GM21381 (cell line): Measurements from ENCODE around the gene SLC6A1.

Source experiments
- ATAC-seq: cut with Tn5 transposase; IDR thresholded peaks from one replicate; pipeline ENCODE4 v1.9.1; 2021; ENCODE audit warnings: mild to moderate bottlenecking, moderate library complexity; ENCODE audit not compliant: unreplicated experiment

SLC6A1 gene

GRCh38 chr3:10992017-10992942 is at the start of gene SLC6A1:
TSS of gene SLC6A1 (plus strand) at chr3:10992748. CDS start at chr3:11017212, 24,464 bp downstream.
- ATAC-seq: no peak

- ATAC-seq: no peak
Measured at GRCh38 chr3:10944866-10945265, 47.7 kb upstream of the SLC6A1 start.

GRCh38 chr3:10945683-10946287 is 46.8 kb upstream of the SLC6A1 start:
- no peak for ATAC-seq

- ATAC-seq: no peak
Measured at GRCh38 chr3:10946526-10946925, 46.0 kb upstream of the SLC6A1 start.

- ATAC-seq: no peak
Measured at GRCh38 chr3:10948326-10948725, 44.2 kb upstream of the SLC6A1 start.

GRCh38 chr3:10949197-10949596 is 43.4 kb upstream of the SLC6A1 start:
- no peak for ATAC-seq

GRCh38 chr3:10950476-10951294 is 41.9 kb upstream of the SLC6A1 start:
- no peak for ATAC-seq

GRCh38 chr3:10951295-10951926 is 41.1 kb upstream of the SLC6A1 start:
- no peak for ATAC-seq

- ATAC-seq: no peak
Measured at GRCh38 chr3:10952525-10952924, 40.0 kb upstream of the SLC6A1 start.

GRCh38 chr3:10954740-10955139 is 37.8 kb upstream of the SLC6A1 start:
- ATAC-seq: no peak

- no peak for ATAC-seq
Measured at GRCh38 chr3:10955711-10956453, 36.7 kb upstream of the SLC6A1 start.

- ATAC-seq: no peak
Measured at GRCh38 chr3:10956531-10956930, 36.0 kb upstream of the SLC6A1 start.

GRCh38 chr3:10956986-10957385 is 35.6 kb upstream of the SLC6A1 start:
- no peak for ATAC-seq

- ATAC-seq: no peak
Measured at GRCh38 chr3:10957976-10958749, 34.4 kb upstream of the SLC6A1 start.

GRCh38 chr3:10960255-10960654 is 32.3 kb upstream of the SLC6A1 start:
- no peak for ATAC-seq

GRCh38 chr3:10961921-10962320 is 30.6 kb upstream of the SLC6A1 start:
- no peak for ATAC-seq

- no peak for ATAC-seq
Measured at GRCh38 chr3:10962481-10963036, 30.0 kb upstream of the SLC6A1 start.

- no peak for ATAC-seq
Measured at GRCh38 chr3:10964537-10965167, 27.9 kb upstream of the SLC6A1 start.

- no peak for ATAC-seq
Measured at GRCh38 chr3:10968401-10968800, 24.1 kb upstream of the SLC6A1 start.
